ENCODE measurements around the gene APOL5.

The APOL5 gene

DNA sequence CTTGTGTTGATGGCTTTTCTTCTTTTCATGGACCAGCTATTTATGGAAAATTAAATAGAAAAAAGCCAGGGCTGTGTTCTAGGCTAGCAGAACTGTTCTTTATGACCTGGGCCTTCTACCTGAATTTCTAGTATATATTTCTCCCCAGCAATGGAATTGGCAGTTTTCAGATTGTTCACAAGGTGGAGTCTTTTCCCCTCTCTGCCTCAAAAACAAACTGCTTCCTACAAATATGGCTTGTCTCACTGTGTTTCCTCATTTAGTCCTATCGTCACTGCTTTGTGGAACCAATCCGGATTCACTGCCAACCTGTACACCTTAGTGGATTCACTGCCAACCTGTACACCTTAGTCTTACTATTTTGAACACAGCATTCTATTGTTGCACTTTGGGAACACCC is 5.0 kb upstream of the APOL5 start:
- Histone ChIP-seq H3K27ac (ENCODE audit: low read length) (no peak overlapping the region), H3K36me3 (ENCODE audit: insufficient read depth, low read depth, low read length) (no peaks in the 10 kb centered on the region), H3K9ac (ENCODE audit: low read depth, low read length) (no peak overlapping the region), H3K4me1 (ENCODE audit: insufficient read depth, low read length) (no peaks in the 10 kb centered on the region), H3K27me3 (ENCODE audit: insufficient read depth, low read length) (no peaks in the 10 kb centered on the region), H3K4me3 (ENCODE audit: low read length) (no peak overlapping the region), H3K9me3 (ENCODE audit: insufficient read depth, low read depth, low read length) (peaks cover 5% of the 10 kb centered on the region; the same call in 1 of the 2 replicates)

DNA sequence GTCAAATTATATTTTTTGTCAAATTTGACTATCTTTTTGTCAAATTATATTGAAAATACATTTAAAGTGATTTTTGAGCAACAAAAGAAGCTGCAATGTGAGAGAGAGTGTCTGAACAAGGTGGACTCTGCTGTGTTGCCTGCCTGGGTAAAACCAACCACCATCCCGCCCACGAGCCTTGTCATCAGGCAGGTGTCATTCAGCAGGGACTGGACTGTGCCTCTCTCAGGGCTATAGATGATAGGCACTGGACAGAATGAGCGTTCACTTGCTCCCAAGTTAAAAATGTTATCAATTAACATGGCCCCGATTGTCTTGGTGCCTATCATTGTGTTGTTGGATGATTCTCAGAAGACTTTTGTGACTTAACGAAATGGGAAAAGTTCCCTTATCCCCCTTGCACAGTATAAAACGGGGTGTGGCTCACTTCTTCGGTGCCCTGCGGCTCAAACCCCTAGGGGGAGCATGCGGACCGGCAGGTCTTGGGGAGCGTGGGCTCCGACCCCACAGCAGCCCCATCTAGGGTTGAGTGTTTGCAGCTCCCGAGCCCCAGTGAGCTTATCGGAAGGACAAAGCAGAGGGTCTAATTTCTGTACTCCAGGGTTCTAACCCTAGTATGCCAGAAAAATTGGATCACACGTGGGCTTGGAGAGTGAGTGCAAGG is 1.7 kb downstream of the APOL5 start:
- H3K9ac ChIP-seq (ENCODE audit: low read depth, low read length), result no peak overlapping the region
- H3K4me1 ChIP-seq (ENCODE audit: insufficient read depth, low read length), result no peaks in the 10 kb centered on the region
- no peaks in the 10 kb centered on the region for H3K36me3 ChIP-seq (ENCODE audit: insufficient read depth, low read depth, low read length)
- no peak overlapping the region for H3K4me3 ChIP-seq (ENCODE audit: low read length)
- no peak overlapping the region for H3K27ac ChIP-seq (ENCODE audit: low read length)
- H3K9me3 ChIP-seq (ENCODE audit: insufficient read depth, low read depth, low read length), result no peaks in the 10 kb centered on the region
- no peaks in the 10 kb centered on the region for H3K27me3 ChIP-seq (ENCODE audit: insufficient read depth, low read length)

DNA sequence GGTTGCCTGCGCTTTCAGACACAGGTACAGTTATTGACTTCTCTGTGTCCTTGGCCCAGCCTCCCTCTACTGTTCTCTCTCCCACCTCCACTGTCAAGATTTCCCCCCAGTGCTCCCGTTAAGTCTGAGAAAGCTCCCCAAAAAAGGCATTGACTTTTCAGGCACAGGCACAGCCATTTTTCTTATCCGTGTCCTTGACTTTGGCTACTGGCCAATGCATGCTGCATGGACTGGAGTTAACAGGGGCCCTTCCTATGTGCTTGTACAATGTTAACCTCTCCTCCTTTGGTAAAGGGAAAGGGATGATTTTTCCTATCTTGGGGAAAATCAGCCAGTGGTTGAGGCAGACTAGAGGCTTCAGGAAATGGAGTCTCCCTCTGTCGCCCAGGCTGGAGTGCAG is 4.3 kb downstream of the APOL5 start:
- H3K4me1 ChIP-seq (ENCODE audit: insufficient read depth, low read length), result no peaks in the 10 kb centered on the region
- H3K27ac ChIP-seq (ENCODE audit: low read length), result no peak overlapping the region

DNA sequence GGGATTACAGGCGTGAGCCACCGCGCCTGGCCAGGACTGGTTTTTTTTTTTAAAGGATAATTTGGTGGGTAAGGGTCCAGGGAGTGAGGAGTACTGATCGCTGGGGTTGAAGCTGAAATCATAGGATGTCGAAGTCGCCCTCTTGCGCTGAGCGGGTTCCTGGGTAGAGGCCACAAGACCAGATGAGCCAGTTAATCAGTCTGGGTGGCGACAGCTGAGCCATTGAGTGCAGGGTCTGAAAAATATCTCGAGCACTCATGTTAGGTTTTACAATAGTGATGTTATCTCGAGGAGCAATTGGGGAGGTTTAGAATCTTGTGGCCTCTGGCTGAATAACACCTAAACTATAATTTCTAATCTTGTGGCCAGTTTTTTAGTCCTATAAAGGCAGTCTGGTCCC is 7.8 kb downstream of the APOL5 start:
- Histone ChIP-seq H3K27ac (ENCODE audit: low read length) (no peak overlapping the region), H3K4me1 (ENCODE audit: insufficient read depth, low read length) (no peaks in the 10 kb centered on the region), H3K9ac (ENCODE audit: low read depth, low read length) (no peak overlapping the region), H3K36me3 (ENCODE audit: insufficient read depth, low read depth, low read length) (no peaks in the 10 kb centered on the region), H3K9me3 (ENCODE audit: insufficient read depth, low read depth, low read length) (no peaks in the 10 kb centered on the region), H3K27me3 (ENCODE audit: insufficient read depth, low read length) (no peaks in the 10 kb centered on the region), H3K4me3 (ENCODE audit: low read length) (no peak overlapping the region)

More for the DNA sequence above, 4.3 kb downstream of the APOL5 start:
- Histone ChIP-seq H3K9ac (ENCODE audit: low read depth, low read length) (no peak overlapping the region), H3K9me3 (ENCODE audit: insufficient read depth, low read depth, low read length) (no peaks in the 10 kb centered on the region), H3K4me3 (ENCODE audit: low read length) (no peak overlapping the region), H3K27me3 (ENCODE audit: insufficient read depth, low read length) (no peaks in the 10 kb centered on the region), H3K36me3 (ENCODE audit: insufficient read depth, low read depth, low read length) (no peaks in the 10 kb centered on the region)

GRCh38 chr22:35726398-35726797 is 8.7 kb downstream of the APOL5 start:
- H3K27ac ChIP-seq (ENCODE audit: low read length), result no peak overlapping the region
- no peak overlapping the region for H3K4me3 ChIP-seq (ENCODE audit: low read length)
- H3K9me3 ChIP-seq (ENCODE audit: insufficient read depth, low read depth, low read length), result no peaks in the 10 kb centered on the region
- no peaks in the 10 kb centered on the region for H3K27me3 ChIP-seq (ENCODE audit: insufficient read depth, low read length)
- H3K4me1 ChIP-seq (ENCODE audit: insufficient read depth, low read length), result no peaks in the 10 kb centered on the region
- H3K9ac ChIP-seq (ENCODE audit: low read depth, low read length), result no peak overlapping the region
- H3K36me3 ChIP-seq (ENCODE audit: insufficient read depth, low read depth, low read length), result no peaks in the 10 kb centered on the region

DNA sequence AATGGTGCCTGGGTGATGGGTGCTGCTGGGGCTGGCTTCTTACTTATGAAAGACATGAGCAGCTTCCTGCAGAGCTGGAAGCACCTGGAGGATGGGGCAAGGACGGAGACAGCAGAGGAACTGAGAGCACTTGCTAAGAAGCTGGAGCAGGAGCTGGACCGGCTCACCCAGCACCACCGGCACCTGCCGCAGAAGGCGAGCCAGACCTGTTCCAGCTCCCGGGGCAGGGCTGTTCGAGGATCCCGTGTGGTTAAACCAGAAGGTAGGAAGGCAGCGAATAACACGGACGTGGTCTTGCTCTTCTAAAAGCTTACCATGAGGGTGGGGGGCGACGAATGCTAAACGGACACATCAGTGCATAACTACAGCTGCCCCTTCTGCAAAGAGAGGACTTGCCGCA is 9.3 kb downstream of the APOL5 start:
- Histone ChIP-seq H3K27me3 (ENCODE audit: insufficient read depth, low read length) (no peaks in the 10 kb centered on the region), H3K9ac (ENCODE audit: low read depth, low read length) (no peak overlapping the region), H3K9me3 (ENCODE audit: insufficient read depth, low read depth, low read length) (no peaks in the 10 kb centered on the region), H3K36me3 (ENCODE audit: insufficient read depth, low read depth, low read length) (no peaks in the 10 kb centered on the region), H3K4me3 (ENCODE audit: low read length) (no peak overlapping the region), H3K4me1 (ENCODE audit: insufficient read depth, low read length) (no peaks in the 10 kb centered on the region), H3K27ac (ENCODE audit: low read length) (no peak overlapping the region)

DNA sequence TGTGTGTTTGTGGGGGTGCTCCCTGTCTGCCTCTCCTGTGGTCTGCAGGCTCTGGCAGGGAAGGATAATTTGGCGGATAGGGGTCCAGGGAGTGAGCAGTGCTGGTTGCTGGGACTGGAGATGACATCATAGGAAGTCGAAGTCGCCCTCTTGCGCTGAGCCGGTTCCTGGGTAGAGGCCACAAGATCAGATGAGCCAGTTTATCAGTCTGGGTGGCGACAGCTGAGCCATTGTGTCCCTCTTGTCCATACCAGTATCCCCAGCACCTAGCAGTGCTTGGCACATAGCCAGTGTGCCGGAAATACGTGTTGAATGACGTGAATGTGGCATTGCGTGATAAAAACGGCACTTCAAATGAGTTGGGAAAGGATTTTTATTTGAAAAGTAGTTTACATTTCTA is 9.8 kb downstream of the APOL5 start:
- Histone ChIP-seq H3K4me3 (ENCODE audit: low read length) (no peak overlapping the region), H3K9me3 (ENCODE audit: insufficient read depth, low read depth, low read length) (no peaks in the 10 kb centered on the region), H3K9ac (ENCODE audit: low read depth, low read length) (no peak overlapping the region), H3K4me1 (ENCODE audit: insufficient read depth, low read length) (no peaks in the 10 kb centered on the region), H3K27ac (ENCODE audit: low read length) (no peak overlapping the region), H3K36me3 (ENCODE audit: insufficient read depth, low read depth, low read length) (no peaks in the 10 kb centered on the region), H3K27me3 (ENCODE audit: insufficient read depth, low read length) (no peaks in the 10 kb centered on the region)

DNA sequence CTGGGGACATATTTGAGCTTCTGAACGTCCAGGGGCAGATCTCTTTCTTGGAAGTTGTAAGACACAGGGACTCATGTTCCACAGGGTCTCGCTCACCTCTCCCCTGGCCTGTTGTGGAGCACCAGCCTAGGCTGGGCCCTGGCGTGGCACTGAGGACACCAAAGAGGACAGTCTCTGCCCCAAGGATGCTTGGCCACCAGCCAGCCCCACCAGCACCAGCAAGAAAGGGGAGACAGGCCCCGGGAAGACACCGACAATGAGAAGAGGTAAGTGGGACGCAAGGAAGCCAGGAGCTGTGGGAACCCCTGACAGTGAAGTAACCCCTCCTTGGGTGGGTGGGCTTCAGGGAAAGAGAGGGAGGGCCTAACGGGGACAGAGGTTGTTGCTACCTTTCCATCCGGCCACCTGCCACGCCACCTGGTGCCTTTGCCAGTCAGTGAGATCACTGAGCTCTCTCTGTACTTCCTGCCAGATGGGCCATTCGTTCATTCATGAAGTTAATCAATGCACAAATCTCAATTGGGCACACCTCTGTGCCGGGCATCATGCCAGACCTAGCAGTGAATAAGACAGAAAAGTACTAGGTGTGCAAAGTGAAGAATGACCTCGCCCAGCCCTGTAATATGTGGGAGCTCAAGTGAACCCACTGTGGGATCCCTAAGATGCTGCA is 11.1 kb downstream of the APOL5 start:
- H3K36me3 ChIP-seq (ENCODE audit: insufficient read depth, low read depth, low read length), result no peaks in the 10 kb centered on the region
- no peaks in the 10 kb centered on the region for H3K27me3 ChIP-seq (ENCODE audit: insufficient read depth, low read length)
- H3K4me3 ChIP-seq (ENCODE audit: low read length), result no peak overlapping the region
- no peaks in the 10 kb centered on the region for H3K9me3 ChIP-seq (ENCODE audit: insufficient read depth, low read depth, low read length)
- no peak overlapping the region for H3K9ac ChIP-seq (ENCODE audit: low read depth, low read length)
- no peak overlapping the region for H3K27ac ChIP-seq (ENCODE audit: low read length)
- H3K4me1 ChIP-seq (ENCODE audit: insufficient read depth, low read length), result no peaks in the 10 kb centered on the region

DNA sequence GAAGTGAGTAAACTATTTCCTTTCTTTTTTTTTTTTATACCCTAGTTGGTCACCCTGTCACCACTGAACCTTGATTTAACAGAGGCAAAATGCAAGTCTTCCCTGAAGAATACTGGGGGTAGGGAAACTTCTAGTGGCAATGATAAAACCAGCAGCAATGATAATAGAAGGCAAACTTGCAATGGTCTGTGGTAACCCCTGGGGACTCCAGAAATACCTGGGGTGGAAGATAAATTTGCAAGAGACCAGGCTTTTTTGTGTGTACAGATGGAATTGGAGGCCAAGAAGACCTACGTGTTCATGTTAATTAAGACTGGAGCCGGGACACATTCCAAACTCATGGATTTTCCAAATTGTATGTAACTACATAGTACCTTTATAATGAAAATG is 11.6 kb downstream of the APOL5 start:
- Histone ChIP-seq H3K4me3 (ENCODE audit: low read length) (no peak overlapping the region), H3K4me1 (ENCODE audit: insufficient read depth, low read length) (no peaks in the 10 kb centered on the region), H3K27ac (ENCODE audit: low read length) (no peak overlapping the region), H3K9me3 (ENCODE audit: insufficient read depth, low read depth, low read length) (no peaks in the 10 kb centered on the region), H3K27me3 (ENCODE audit: insufficient read depth, low read length) (no peaks in the 10 kb centered on the region), H3K9ac (ENCODE audit: low read depth, low read length) (no peak overlapping the region), H3K36me3 (ENCODE audit: insufficient read depth, low read depth, low read length) (no peaks in the 10 kb centered on the region)

DNA sequence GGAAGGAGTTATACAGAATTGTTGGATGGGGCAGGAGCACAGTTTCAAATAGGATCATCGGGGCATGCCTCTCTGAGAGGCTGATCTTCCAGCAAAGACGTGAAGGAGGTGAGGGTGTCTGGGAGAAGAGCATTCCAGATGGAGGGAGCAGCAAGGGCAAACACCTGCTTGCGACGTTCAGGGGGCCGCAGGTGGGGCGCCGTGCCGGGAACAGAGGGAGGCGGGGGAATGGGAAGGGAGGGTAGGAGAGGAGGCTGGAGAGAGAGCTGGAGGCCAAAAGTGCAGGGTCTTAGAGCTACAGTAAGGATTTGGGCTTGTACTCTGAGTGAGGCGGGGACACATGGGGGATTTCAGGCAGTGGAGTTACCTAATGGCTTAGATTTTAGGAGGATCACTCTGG is 13.6 kb downstream of the APOL5 start:
- Histone ChIP-seq H3K9me3 (ENCODE audit: insufficient read depth, low read depth, low read length) (peaks cover 6% of the 10 kb centered on the region), H3K4me1 (ENCODE audit: insufficient read depth, low read length) (no peaks in the 10 kb centered on the region), H3K27ac (ENCODE audit: low read length) (no peak overlapping the region), H3K9ac (ENCODE audit: low read depth, low read length) (no peak overlapping the region), H3K4me3 (ENCODE audit: low read length) (no peak overlapping the region), H3K36me3 (ENCODE audit: insufficient read depth, low read depth, low read length) (no peaks in the 10 kb centered on the region), H3K27me3 (ENCODE audit: insufficient read depth, low read length) (no peaks in the 10 kb centered on the region)

GRCh38 chr22:35732116-35732515 is 14.4 kb downstream of the APOL5 start:
- no peak overlapping the region for H3K27ac ChIP-seq (ENCODE audit: low read length)
- no peaks in the 10 kb centered on the region for H3K27me3 ChIP-seq (ENCODE audit: insufficient read depth, low read length)
- H3K4me1 ChIP-seq (ENCODE audit: insufficient read depth, low read length), result no peaks in the 10 kb centered on the region

DNA sequence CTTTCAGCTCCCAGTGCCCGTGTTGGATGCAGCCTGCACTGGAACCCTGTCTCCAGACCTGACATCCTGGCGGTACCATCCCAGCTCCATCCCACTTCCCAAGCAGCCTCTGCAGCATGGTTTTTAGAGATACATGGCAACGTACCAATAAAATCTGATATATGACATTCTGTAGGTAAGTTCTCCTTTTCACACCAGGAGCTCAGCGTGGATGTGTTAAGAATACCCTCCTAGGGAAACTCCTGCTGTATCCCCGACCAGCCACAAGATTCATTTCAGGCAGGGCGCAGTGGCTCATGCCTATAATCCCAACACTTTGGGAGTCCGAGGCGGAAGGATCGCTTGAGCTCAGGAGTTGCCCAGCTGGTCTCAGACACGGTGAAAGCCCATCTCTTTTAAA is 15.4 kb downstream of the APOL5 start:
- peaks cover 7% of the 10 kb centered on the region for H3K9me3 ChIP-seq (ENCODE audit: insufficient read depth, low read depth, low read length)
- no peaks in the 10 kb centered on the region for H3K36me3 ChIP-seq (ENCODE audit: insufficient read depth, low read depth, low read length)
- H3K9ac ChIP-seq (ENCODE audit: low read depth, low read length), result no peak overlapping the region
- no peak overlapping the region for H3K4me3 ChIP-seq (ENCODE audit: low read length)
- no peaks in the 10 kb centered on the region for H3K4me1 ChIP-seq (ENCODE audit: insufficient read depth, low read length)
- no peaks in the 10 kb centered on the region for H3K27me3 ChIP-seq (ENCODE audit: insufficient read depth, low read length)
- no peak overlapping the region for H3K27ac ChIP-seq (ENCODE audit: low read length)

More at GRCh38 chr22:35732116-35732515, 14.4 kb downstream of the APOL5 start:
- H3K36me3 ChIP-seq (ENCODE audit: insufficient read depth, low read depth, low read length), result no peaks in the 10 kb centered on the region
- no peak overlapping the region for H3K4me3 ChIP-seq (ENCODE audit: low read length)
- H3K9ac ChIP-seq (ENCODE audit: low read depth, low read length), result no peak overlapping the region
- H3K9me3 ChIP-seq (ENCODE audit: insufficient read depth, low read depth, low read length), result peaks cover 7% of the 10 kb centered on the region
